ENCODE results near the gene GALNT2. TPM values are rescaled to one million over a fixed set of nuclear protein-coding genes. Genes with fewer than 3 reads are reported as not detected.

The GALNT2 gene
- total and polyA plus RNA-seq, 2 experiments from 2014 or later: 17.8 to 48.3 TPM

GRCh38 chr1:230026572-230026971 lies 40.5 kb upstream of the GALNT2 start:
- no peaks in the 10 kb centered on the region for H3K79me2 ChIP-seq (replicated peaks; ENCODE audit: insufficient read depth)
- no peaks in the 10 kb centered on the region; the same call in 1 of the 2 replicates for H3K36me3 ChIP-seq (ENCODE audit: insufficient read depth)
- H3K27me3 Mint-ChIP-seq (ENCODE audit: insufficient read depth, low read depth, poor library complexity): no peaks in the 10 kb centered on the region
- H3K4me2 ChIP-seq: no peak overlapping the region
- DNase-seq (ENCODE audit: low spot score): no peak
- no peaks in the 10 kb centered on the region; the same call in 2 of the 3 replicates for H3K36me3 Mint-ChIP-seq (ENCODE audit: low read depth)
- no peak overlapping the region for H3K27ac Mint-ChIP-seq
- peaks cover 13% of the 10 kb centered on the region; the same call in 1 of the 2 replicates for H3K9me2 ChIP-seq (ENCODE audit: insufficient read depth)
- peaks cover 11% of the 10 kb centered on the region for H3K4me1 ChIP-seq (ENCODE audit: insufficient read depth)
- no peak for ATAC-seq
- peaks cover 13% of the 10 kb centered on the region for H3K4me1 Mint-ChIP-seq
- H3K4me3 ChIP-seq: no peak overlapping the region
- H3K27me3 ChIP-seq (ENCODE audit: insufficient read depth): no peaks in the 10 kb centered on the region
- H3K9me3 Mint-ChIP-seq: no peaks in the 10 kb centered on the region; the same call in 1 of the 3 replicates
- no peak overlapping the region for H2AFZ ChIP-seq
- TF ChIP-seq, protein P1, sequence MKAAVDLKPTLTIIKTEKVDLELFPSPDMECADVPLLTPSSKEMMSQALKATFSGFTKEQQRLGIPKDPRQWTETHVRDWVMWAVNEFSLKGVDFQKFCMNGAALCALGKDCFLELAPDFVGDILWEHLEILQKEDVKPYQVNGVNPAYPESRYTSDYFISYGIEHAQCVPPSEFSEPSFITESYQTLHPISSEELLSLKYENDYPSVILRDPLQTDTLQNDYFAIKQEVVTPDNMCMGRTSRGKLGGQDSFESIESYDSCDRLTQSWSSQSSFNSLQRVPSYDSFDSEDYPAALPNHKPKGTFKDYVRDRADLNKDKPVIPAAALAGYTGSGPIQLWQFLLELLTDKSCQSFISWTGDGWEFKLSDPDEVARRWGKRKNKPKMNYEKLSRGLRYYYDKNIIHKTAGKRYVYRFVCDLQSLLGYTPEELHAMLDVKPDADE (IDR thresholded peaks at IDR 0.05): no peak
- TF ChIP-seq REST (IDR thresholded peaks at IDR 0.05; ENCODE audit: unreplicated experiment): no peak
- TF ChIP-seq CREB1 (CRISPR knock-in tag; IDR thresholded peaks at IDR 0.05; ENCODE audit: low read depth): no peak
- no peak for TF ChIP-seq EZH2phosphoT487 (IDR thresholded peaks at IDR 0.05; ENCODE audit: unreplicated experiment)
- no peak for TF ChIP-seq ZNF331 (CRISPR knock-in tag; IDR thresholded peaks at IDR 0.05; ENCODE audit: low read depth)
- TF ChIP-seq POLR2AphosphoS5 (IDR thresholded peaks at IDR 0.05; ENCODE audit: low read depth): no peak
- TF ChIP-seq STAT1 (IDR thresholded peaks at IDR 0.05; ENCODE audit: unreplicated experiment): no peak
- TF ChIP-seq NANOG (IDR thresholded peaks at IDR 0.05; ENCODE audit: borderline replicate concordance): no peak
- no peak for TF ChIP-seq JUNB (IDR thresholded peaks at IDR 0.05; ENCODE audit: unreplicated experiment)
- TF ChIP-seq, protein P2, sequence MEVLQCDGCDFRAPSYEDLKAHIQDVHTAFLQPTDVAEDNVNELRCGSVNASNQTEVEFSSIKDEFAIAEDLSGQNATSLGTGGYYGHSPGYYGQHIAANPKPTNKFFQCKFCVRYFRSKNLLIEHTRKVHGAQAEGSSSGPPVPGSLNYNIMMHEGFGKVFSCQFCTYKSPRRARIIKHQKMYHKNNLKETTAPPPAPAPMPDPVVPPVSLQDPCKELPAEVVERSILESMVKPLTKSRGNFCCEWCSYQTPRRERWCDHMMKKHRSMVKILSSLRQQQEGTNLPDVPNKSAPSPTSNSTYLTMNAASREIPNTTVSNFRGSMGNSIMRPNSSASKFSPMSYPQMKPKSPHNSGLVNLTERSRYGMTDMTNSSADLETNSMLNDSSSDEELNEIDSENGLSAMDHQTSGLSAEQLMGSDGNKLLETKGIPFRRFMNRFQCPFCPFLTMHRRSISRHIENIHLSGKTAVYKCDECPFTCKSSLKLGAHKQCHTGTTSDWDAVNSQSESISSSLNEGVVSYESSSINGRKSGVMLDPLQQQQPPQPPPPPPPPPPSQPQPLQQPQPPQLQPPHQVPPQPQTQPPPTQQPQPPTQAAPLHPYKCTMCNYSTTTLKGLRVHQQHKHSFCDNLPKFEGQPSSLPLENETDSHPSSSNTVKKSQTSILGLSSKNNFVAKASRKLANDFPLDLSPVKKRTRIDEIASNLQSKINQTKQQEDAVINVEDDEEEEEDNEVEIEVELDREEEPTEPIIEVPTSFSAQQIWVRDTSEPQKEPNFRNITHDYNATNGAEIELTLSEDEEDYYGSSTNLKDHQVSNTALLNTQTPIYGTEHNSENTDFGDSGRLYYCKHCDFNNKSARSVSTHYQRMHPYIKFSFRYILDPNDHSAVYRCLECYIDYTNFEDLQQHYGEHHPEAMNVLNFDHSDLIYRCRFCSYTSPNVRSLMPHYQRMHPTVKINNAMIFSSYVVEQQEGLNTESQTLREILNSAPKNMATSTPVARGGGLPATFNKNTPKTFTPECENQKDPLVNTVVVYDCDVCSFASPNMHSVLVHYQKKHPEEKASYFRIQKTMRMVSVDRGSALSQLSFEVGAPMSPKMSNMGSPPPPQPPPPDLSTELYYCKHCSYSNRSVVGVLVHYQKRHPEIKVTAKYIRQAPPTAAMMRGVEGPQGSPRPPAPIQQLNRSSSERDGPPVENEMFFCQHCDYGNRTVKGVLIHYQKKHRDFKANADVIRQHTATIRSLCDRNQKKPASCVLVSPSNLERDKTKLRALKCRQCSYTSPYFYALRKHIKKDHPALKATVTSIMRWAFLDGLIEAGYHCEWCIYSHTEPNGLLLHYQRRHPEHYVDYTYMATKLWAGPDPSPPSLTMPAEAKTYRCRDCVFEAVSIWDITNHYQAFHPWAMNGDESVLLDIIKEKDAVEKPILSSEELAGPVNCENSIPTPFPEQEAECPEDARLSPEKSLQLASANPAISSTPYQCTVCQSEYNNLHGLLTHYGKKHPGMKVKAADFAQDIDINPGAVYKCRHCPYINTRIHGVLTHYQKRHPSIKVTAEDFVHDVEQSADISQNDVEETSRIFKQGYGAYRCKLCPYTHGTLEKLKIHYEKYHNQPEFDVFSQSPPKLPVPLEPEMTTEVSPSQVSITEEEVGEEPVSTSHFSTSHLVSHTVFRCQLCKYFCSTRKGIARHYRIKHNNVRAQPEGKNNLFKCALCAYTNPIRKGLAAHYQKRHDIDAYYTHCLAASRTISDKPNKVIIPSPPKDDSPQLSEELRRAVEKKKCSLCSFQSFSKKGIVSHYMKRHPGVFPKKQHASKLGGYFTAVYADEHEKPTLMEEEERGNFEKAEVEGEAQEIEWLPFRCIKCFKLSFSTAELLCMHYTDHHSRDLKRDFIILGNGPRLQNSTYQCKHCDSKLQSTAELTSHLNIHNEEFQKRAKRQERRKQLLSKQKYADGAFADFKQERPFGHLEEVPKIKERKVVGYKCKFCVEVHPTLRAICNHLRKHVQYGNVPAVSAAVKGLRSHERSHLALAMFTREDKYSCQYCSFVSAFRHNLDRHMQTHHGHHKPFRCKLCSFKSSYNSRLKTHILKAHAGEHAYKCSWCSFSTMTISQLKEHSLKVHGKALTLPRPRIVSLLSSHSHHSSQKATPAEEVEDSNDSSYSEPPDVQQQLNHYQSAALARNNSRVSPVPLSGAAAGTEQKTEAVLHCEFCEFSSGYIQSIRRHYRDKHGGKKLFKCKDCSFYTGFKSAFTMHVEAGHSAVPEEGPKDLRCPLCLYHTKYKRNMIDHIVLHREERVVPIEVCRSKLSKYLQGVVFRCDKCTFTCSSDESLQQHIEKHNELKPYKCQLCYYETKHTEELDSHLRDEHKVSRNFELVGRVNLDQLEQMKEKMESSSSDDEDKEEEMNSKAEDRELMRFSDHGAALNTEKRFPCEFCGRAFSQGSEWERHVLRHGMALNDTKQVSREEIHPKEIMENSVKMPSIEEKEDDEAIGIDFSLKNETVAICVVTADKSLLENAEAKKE (CRISPR knock-in tag; IDR thresholded peaks at IDR 0.05): no peak
- TF ChIP-seq CTCF (conservative IDR thresholded peaks at IDR 0.05; ENCODE audit: low read depth in 2 of 2): no peak
- TF ChIP-seq ZNF114 (CRISPR knock-in tag; IDR thresholded peaks at IDR 0.05): no peak
- TF ChIP-seq EZH2 (IDR thresholded peaks at IDR 0.05; ENCODE audit: low read depth, unreplicated experiment): no peak
- no peak overlapping the region for H3K4me3 Mint-ChIP-seq
- H3K27ac ChIP-seq (ENCODE audit: low read depth): no peak overlapping the region
- no peaks in the 10 kb centered on the region for H3F3A ChIP-seq (replicated peaks; ENCODE audit: low read depth)
- H4K20me1 ChIP-seq (replicated peaks; ENCODE audit: insufficient read depth): no peaks in the 10 kb centered on the region

Measured in GM23338 (cell line).